Right lobe of liver (tissue), 4 donors: Measurements from ENCODE around the gene SCTR.

Experiments
- CTCF ChIP-seq, 4 donors: fragments of 200-600 bp in 3 of 4; fragments of 450-650 bp in 1 of 4; IDR thresholded peaks; one replicate each; pipeline versions ENCODE4 v1.5.1 to v1.8.0; 2016 to 2022; ENCODE audit warnings: antibody characterized with exemption in 4 of 4, mild to moderate bottlenecking in 2 of 4
- POLR2A ChIP-seq: fragments of 450-650 bp; IDR thresholded peaks from one replicate; pipeline ENCODE4 v1.6.1; 2017; ENCODE audit warnings: antibody characterized with exemption, mild to moderate bottlenecking
- donor health status: DM: no; HTN: no; CAD: no.
- donor health status: DM: no; HTN: no; CAD: no.
- donor health status: DM: no; HTN: yes; CAD: no.

- TF ChIP-seq POLR2A = no peak
- no peak for TF ChIP-seq CTCF (IDR thresholded peaks at IDR 0.05)
These were observed 49.7 kb downstream of the SCTR start for GRCh38 chr2:119474371-119475224.
